GM18951 (cell line): ENCODE measurements around the gene BST2.

ENCODE experiments used
- POLR2A ChIP-seq: IDR thresholded peaks from 4 replicates; pipeline ENCODE4 v1.6.1; 2011; ENCODE audit warnings: mild to moderate bottlenecking; ENCODE audit not compliant: insufficient read length, insufficient read depth; ENCODE audit errors: extremely low read depth
- in situ Hi-C: fragments of 300-500 bp; cut with MboI; formaldehyde crosslinking; loops from one replicate; pipeline ENCODE4 v1.12.0; 2022; ENCODE audit warnings: low sequenced_read_pairs, mixed read lengths, inconsistent platforms; ENCODE audit not compliant: unreplicated experiment

The BST2 gene

DNA sequence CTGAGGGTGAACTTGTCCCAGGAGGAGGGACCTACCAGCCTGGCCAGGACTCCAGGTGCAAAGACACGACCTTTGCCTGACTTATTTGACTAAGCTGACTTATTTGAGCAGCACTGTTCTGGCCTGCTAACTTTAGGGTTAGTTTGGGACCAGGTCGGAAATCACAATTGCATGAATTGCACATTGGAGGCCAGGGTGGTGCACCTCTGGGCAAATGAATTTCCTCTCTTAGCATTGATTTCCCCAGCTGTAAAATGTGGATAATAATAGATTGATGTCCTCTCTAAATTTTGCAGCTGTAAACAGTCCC lies 1.4 kb upstream of the BST2 start:
- TF ChIP-seq POLR2A, result no peak
- in situ Hi-C loops, result no loop called here

DNA sequence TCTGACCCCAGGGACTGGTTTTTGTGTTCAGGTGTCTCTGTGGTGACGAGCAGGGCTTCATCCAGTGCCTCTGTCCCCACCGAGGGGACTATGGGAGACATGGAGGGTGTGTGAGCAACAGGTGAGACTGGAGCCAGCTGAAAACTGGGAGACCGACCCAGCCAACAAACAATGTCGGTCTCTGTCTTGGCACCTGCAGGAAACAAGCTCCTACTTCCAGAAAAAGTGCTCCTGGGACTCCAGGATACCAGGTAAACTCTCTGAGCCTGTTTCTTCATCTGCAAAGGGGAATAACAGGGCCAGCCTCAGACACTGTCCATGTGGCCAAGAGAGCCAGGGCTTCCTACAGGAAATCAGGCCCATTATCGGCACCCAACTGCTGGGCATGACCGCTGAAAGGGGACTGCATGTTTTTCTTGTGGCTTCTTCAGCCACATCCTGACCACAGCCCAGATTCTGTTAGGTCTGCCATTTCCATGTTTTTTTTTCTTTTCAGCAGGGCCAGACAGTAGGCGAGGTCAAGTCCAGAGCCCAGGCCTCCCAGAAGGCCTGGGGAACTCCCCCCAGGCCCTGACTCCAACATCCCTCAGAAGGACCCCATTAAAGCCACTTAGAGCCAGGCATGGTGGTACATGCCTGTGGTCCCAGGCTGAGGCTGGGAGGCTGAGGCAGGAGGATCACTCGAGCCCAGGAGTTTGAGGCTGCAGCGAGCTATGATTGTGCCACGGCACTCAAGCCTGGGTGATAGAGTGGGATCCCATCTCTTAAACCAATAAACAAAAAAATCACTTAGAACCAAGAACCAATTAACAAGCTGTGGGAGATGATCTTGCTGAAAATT lies 836 bp upstream of the BST2 start:
- peak; percentile 7 for TF ChIP-seq POLR2A
- in situ Hi-C loops, result no loop called here

DNA sequence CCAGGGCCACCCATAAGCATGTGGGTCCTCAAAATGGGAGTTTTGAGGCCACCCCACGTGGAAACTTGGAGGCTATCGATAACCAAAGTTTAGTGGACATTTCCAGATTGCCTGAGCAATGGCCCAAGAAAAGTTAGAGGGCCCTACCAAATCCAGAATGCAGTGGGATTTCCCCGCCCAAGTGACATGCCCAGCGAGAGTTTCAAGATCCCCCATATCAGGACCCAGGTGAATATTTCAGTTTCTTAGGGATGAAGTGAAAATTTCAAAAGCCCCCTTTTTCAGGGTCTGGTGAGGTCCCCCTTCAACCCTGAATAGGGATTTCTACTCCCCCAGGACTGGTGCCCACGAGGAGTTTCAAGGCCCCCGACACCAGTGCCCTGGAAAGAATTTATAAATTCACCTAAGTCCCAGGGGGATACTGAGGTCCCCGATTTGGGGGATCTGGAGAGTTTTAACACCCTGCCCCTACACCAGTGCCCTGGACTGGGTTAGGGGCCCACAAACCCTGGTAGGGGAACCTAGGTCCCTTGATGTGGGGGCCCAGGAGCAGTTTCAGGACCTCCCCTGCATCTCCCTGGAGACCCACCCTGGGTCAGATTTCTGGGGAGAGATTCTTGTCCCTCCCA lies 695 bp downstream of the BST2 start:
- in situ Hi-C loops, result no loop called here
- no peak for TF ChIP-seq POLR2A

DNA sequence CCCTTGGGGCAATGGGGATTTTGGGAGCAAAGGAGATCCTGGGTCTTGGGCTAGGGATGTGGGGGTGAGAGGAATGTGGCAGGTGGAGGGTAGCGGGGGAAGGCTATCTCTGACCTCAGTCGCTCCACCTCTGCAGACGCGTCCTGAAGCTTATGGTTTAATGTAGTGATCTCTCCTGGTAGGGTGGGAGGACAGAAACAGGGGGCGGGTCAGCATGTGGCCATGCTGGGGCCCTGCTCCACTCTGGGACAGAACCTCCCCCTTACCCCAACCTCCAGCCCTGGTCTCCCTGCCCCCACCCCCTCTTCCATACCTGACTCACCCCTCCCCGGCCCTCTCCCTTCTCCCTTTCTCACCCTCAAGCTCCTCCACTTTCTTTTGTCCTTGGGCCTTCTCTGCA lies 1.4 kb downstream of the BST2 start:
- no peak for TF ChIP-seq POLR2A
- in situ Hi-C loops, result no loop called here

DNA sequence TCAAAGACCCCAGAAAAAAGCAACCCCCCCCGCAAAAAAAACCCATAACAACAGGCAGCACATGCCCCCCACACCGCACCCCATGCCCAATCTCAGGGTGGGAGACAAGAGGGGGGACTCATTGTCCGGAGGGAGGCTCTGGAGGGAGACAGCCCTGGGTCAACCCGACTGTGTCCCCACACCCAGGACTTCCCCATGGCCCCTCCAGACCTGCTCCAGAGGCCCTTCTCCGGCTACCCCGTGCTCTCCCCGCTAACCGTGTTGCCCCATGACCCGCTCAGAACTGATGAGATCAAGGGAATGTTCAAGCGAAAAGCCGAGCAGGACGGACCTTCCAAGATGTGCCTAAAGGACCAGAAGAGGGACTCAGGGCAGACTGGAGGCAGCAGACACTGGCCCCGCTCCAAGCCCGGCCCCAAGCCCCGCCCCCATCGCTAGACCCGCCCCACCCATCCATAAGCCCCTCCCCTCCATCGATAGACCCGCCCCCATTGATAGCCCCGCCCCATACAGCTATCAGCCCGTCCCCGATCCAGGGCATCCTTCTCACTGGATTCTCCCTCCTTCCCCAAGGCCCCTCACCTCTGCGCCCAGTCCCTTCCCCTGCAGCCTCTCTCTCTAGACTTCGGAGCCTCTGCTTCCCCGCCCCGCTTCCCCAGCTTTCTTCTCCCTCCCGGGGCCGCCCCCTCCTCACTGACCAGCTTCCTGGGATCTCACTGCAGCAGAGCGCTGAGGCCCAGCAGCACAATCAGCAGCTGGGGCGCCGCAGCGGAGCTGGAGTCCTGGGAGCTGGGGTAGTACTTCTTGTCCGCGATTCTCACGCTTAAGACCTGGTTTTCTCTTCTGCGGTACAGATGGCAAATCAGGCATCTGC lies 2.2 kb downstream of the BST2 start:
- in situ Hi-C loops, result no loop called here
- TF ChIP-seq POLR2A, result no peak

DNA sequence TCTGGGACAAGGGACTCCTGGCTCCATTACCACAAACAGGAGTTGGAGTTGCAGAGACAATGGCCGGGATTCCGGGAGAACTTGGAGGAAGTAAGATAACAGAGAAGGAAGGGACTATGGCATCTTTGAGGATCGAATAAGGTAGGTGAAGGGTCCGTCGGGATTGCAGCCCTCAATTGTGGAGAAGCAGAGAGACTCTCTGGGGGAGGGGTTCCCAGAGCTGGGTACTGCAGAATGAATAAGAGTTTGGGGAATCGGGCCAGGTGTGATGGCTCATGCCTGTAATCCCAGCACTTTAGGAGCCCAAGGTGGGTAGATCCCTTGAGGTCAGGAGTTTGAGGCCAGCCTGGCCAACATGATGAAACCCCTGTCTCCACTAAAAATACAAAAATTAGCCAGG lies 3.8 kb downstream of the BST2 start:
- TF ChIP-seq POLR2A, result no peak
- in situ Hi-C loops, result no loop called here

DNA sequence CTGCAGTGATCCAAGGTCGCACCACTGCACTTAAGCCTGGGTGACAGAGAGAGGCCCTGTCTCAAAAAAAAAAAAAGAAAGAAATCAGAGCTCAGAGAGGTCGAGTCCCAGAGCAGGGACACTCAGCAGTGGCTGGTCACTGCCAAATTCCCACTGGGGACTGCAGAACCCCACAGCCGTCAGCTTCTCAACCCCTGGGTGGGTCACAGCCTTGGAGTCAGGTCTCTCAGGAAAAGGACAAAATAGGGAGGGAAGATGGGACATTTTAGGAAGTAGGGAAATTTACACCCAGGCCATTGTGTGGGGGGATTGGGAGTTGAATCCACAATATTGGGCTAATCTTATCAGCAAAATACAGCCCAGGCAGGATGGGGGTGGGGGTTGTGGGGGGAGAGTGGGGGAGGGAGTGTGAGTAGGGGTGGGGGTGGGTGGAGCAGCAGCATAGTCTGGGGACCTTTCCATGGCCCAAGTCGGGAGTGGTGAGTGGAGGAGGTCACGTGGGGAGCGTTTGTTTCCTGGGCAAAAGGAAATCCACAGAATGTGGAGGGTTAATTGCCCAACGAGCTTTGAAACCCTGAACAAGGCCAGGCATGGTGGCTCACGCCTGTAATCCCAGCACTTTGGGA lies 6.4 kb downstream of the BST2 start:
- in situ Hi-C loops, result no loop called here
- TF ChIP-seq POLR2A, result no peak

DNA sequence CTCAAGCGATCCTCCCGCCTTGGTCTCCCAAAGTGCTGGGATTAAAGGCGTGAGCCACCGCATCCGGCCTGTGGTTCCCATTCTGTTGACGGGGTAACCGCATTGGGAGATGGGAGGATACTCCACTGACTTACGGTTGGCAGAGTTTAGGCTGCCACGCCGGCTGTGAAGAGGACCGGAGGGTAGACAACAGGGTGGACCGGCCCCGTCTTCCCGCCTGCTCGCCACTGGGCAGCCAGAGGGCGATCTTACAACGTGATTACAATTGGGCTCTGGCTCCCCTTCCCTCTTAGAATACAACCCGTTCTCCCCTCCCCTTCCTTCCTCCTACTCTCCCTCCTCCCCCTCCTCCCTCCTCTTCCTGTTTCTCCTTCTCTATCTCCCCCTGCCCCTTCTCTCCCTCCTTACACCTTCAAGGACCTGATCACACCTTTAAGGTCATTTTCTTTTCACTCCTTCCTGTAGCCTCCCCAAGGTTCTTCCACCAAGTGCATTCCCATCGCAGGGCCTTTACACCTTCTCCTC lies 10.5 kb downstream of the BST2 start:
- TF ChIP-seq POLR2A, result no peak
- in situ Hi-C loops, result no loop called here

DNA sequence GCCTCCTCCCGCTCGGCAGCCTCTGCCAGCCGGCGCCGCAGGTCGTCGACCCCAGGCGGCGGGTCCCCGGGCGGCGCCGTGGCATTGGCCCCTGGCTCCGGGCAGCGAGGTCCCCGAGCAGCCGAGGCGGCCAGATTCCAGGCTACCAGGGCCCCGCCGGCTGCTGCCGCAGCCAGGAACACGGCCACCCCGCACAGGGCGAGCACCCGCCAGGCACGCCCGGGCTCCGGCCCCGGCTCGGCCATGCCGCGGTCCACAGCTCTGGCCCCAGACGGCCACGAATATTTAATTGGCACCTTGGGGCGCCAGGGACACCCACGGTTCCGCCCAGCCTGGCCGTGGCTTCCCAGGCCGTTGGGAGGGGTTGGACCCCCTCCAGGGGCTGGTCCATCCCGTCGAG lies 11.5 kb downstream of the BST2 start, which contains the start of gene CCDC194:
Gene CCDC194, minus strand, starts transcription at position 283 of the 400 bp plus-strand sequence. Its CDS starts 38 bp downstream, at position 245.
- in situ Hi-C loops, result no loop called here
- TF ChIP-seq POLR2A, result no peak

DNA sequence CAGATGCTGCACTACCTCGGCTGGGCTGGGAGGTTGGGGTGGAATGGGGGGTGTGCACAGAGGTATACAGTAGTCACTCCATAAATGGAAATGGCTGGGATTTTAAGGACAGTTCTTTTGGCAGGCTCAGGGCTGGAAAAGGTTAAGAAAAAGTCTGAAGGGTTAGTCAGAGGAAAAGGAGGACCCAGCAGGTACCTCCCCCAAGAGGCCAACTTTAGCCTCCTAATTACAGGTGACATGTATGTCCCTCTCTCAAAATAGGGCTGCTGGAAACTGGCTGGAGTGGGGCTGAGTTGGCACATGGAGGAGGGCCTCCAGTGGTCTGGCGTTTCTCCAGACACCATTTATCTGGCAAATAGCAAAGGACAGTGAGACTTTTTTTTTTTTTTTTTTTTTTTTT lies 12.4 kb downstream of the BST2 start:
- in situ Hi-C loops, result no loop called here
- peak; percentile 16 for TF ChIP-seq POLR2A

DNA sequence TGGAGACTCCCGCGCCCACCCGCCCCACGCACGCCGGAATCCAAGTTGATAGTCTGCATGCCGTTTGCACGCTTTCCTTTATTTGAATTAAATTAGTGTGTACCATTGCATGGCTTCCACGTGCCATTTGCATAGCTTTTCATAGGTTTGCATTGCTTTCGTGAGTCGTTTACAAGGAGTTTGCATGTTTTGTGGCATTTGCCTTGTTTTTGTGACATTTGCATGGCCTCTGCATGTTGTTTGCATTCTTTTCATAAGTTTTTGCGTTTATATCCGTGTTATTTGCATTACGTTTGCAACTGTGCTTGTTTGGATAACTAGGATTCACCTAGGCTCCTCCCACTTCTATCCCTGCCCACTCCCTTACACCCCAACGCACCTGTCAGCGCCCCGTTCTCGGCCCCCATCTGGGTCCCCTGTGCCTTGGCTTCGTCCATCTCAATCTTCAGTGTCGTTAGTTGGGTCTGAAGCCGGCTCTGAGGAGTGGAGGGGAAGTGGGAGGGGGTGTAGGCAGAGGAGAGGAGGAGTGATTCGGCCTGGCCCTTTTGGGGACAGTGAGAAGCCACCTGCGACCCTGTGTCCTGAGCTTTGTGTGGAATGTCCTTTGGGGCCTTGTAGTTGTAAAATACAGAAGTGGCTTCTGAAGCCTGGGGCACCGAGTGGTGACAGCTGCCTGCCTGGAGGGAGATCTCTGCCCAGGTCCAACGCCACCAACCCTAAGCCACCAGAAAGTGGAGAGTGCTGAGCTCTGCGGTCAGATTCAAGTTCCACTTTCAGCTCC lies 13.9 kb downstream of the BST2 start:
- TF ChIP-seq POLR2A, result no peak
- in situ Hi-C loops, result no loop called here
